ENCODE results near the gene RNF220. TPM values are rescaled to one million over a fixed set of nuclear protein-coding genes. Genes with fewer than 3 reads are reported as not detected.

The RNF220 gene
- total RNA-seq, 1 donor from 2014 or later = 74.0 TPM

DNA sequence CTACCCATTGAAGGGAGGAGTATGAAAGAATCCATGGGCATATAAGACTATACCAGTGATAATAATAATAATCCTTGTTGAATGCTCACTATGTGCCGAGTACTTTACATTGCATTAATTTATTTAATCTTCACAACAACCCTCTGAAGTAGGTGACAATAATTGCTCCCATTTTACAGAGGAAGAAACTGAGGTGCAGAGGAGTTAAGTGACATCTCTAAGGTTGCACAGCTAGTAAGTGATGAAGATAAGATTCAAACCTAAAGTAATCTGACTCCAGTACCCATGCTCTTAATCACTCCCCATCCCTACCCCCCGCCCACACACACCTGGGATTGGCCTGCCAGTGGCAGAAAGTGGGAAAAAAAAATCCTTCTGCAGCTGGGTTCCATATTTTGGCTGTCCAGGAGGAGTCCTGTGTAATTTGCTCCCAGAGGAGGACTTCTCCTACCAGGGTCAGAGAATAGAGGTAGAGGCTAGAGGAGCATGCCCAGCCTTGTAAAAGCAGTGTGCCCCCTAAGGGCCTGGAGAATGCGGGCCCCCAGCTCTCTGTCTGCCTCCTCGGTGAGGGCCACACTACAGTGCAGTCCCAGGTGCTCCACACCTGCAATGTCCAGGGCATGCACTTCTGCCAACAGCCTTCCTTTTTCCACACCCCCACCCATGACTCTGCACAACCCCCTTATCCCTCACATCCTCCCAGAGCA, 211.4 kb downstream of the RNF220 start:
- no peak for DNase-seq

DNA sequence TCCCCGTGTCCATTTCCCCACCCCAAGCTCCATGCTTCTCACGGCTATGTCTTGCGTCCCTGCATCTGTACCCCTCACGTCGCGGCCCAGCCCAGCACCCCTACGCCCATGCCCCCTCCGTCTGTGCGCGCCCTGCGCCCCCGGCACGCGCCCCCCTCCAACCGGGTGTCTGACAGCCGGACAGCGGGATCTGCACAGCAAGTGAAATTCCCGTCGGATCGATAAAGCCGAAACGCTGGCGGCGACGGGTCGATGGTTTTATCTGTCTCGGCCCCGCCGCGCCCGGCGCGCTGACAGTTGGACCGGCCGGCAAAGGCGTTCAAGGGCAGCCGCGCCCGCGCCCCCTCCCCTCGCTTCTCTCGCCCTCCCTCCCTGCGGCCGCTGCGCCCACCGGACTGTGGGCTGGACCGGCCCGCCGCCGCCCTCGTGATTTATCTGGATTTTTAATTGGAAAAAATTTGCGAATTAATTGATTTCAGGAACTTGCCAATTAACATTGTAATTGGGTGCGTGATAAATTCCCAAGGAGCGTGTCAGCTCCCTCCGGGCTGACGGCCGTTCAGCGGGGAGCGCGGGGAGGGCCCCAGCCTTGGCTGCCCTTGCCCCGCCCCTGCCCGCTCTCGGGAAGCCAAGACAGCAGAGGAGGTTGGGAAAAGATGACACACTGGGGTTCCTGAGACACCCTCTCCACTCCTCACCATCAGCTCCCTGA, 212.1 kb downstream of the RNF220 start:
- no peak for DNase-seq

DNA sequence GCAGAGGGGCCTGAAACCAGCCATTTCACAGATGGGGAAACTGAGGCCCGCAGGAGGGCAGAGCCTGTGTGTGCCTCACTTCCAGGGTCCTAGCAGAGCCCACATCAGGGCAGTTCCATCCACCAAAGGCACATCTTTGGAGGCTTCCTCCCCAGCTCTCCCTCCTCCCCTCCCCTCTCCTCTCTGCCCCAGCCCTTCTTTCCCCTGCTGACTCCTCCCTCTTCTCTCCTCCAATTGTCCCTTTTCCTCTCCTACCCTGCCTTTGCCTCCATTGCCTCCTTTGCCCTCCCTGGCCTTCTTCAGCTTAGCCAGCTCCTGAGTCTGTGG, 212.6 kb downstream of the RNF220 start:
- no peak for DNase-seq

DNA sequence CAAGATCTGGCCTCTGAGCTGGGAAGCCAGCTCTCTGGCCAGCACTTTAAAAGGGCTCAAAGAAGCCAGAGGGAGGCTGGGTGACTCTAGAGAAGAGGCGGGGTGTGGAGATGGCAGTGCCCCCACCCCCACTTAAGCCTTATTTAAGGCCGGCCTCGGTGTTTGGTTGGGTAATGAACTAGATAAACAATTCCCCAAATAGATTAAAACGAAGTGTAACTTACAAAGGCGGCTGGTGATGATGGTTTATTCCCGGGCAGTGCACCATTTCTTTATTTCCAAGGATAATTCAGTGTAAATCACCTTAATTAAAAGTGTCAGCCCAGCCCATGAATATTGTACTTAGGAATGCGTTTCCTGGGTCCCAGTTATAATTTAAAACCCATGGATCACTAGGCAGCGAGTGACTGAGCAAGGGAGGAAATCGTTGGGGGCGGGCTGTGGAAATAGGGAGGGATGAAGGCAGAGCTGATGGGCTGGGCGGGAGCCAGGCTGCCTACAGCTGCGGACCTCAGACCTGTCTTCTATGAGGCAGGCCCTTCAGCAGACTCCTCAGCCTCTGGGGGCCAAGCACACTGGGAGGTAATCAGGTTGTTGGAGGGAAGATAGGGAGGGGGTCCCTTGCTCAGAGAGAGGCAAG, 214.3 kb downstream of the RNF220 start:
- DNase-seq = no peak

DNA sequence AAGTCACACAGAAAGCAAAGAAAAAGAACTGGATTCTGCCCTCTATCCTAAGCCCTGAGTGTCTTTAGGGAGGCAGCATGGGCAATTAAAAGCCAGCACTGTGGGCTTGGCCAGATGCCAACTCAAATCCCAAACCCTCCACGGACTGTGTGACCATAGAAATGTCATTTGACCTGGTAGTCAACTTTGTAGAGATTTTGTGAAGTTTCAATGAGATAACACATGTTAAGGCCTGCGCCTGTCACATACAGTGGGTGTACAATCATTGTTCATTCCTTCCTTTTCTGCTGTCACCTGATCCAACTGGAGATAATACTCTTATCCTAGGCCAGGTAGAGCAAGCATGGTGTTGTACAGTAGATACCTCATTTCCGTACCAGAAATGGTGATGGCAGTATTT, 215.0 kb downstream of the RNF220 start:
- no peak for DNase-seq

DNA sequence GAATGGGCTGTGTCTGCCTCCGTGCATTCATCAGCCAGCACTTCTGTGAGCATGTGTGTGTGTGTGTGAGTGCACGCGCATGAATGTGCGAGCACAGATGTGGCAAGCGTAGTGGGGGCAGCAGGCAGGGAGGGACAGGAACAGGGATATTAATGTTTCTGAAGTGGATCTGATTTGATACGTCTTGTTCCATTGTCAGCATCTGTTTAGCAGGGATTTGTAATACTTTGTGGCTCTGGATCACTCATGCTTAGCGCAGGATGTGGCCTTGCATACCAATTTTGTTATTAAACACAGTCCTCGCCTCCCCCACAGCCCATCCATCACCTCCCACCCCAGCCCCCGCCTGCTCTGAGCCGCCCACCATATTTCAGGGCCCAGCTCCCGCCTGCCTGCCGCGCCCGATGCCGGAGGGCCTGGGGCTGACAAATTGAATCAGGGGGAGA, 216.8 kb downstream of the RNF220 start:
- DNase-seq = no peak

DNA sequence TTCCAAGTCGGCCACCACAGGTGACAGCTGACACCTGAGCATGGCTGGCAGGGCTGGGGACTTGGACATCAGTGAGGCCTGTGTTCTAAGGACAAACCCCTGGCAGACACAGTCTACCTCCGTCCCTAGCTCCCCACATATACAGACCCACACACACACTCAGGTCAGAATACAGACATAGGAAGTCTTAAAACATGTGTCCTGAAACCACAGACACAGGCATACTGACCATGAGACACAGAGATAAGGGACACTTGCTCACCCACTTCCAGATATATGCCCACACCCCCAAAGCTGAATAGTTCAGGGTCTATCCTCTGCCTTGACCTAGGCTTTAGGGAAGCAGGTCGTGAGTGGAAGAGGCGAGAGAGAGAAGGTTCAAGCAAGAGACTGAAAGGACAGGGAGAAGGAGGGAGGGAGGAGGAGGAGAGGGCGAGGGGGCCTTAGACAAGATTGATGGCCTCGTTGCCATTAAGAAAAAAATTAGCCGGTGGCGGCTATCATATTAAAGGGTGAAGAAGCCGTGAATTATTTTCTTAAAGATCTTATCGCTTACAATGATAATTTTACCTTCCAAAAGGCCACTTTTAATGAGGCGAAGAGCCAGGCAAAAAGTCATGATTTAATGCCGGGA, 219.3 kb downstream of the RNF220 start:
- no peak for DNase-seq

DNA sequence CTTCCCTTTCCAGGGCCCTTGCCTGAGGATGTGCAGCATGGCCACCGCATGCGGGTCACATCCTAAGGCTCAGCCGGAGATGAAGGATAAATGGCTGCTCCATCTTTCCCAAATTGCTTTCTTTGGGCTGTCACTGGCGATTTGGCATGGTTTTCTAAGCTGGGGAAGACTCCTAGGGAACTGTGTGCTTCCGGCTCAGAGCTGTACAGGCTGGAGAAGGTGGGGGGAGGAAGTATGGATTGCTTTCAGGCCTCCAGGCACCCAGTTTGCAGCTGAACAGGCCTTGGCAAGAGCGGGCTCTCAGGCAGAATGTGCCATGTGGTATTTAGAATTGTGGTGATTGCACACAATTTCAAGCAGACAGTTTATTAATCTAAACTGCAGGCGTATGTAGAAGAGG, 220.3 kb downstream of the RNF220 start:
- DNase-seq = no peak

DNA sequence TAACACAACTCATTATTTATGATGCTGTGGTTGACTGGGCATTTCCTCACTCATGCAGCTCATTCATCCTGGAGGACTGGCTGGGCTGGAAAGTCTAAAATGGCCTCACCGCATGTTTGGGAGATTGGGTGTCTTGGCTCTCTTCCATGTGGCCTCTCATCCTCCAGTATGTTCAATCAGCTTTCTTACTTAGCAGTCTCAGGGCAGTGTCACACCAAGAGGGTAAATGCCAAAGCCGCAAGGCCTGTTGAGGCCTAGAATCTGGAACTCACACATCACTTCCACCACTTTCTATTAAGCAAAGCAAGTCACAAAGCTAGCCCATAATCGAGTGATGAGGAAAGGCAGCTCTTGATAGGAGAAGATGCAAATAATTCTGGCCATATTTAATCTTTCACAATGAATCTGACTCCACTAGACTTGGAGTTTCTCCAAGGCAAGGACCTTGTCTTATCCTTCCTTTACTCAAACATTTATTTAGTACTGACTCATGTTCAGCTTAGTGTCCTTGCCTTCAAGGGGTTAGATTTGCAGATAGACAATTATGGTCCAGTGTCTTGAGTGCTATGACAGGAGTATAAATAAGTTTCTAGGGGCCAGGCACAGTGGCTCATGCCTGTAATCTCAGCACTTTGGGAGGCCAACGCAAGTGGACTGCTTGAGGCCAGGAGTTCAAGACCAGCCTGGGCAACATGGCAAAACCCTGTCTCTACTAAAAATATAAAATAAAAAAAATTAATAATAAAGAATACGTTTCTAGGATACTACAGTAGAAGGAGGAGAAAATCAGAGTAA, 224.1 kb downstream of the RNF220 start:
- DNase-seq = no peak

DNA sequence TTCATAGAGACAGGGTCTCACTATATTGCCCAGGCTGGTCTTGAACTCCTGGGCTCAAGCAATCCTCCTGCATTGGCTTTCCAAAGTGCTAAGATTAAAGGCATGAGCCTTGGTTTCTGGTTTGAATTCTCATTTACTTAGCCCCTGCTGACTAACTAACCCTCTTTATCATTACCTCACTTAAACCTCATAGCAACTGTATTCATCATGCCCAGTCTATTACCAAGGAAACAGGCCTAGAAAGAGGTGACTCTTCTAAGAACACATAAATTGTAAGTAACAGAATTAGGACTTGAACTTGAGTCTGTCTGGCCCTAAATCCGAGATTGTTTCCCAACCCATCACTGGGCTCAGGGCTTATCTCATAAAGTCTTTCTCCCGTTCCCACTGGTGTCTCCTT, 225.1 kb downstream of the RNF220 start:
- no peak for DNase-seq

DNA sequence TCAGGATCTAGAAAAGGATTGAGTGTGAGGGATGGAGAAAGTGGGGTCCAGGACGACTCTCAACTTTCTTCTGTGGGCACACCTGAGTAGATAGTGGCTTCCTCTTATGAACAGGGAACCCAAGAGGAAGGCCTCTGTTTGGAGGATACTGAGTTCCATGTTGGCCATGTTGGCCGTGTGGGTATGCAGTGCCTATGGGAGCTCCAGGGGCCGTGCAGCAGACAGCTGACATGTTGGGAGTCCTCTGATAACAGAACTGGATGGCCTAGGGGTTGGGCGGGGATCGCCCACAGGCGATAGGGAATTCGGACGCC, 226.2 kb downstream of the RNF220 start:
- DNase-seq = no peak

DNA sequence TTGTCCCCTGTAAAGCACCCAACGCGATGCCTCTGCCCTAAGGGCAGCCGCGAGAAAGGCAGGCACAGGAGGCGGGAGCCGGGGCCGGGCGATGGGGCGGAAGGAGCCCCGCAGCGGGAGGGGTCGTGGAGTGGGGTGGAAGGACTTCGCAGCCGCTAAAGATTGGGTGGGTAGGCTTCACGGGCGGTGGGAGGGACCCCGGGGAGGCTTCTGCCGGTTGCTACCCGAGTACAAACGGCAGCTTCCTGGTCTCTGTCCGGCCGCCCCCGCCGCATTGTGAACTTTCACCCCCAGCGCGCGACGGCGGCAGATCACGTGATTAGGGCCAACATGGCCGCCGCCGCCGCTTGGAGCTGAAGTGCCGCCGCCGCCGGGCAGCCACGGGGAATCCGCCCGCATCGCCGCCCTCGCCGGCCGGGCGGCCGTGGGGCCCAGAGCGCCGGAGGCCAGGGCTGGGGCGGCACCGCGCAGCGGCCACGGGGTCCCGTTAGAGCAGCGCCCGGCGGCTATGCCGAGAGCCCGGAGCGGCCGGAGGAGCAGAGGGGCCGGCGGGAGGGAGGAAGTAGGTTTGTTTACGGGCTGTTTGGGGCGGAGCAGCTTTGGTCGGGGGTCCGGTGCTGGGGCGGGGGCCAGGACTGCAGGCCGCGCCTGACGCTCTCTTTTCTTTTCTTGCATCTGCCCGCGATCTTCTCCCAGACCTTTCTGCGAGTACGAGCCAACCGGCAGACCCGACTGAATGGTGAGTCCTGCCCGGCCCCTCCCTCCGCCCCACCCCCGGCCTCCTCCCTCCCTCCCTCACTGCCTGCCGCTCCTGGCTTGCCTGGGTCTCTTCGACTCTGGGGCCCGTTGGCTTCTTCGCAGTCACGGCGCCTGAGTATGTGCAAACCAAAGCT, 226.8 kb downstream of the RNF220 start:
- DNase-seq = peak; percentile 89

DNA sequence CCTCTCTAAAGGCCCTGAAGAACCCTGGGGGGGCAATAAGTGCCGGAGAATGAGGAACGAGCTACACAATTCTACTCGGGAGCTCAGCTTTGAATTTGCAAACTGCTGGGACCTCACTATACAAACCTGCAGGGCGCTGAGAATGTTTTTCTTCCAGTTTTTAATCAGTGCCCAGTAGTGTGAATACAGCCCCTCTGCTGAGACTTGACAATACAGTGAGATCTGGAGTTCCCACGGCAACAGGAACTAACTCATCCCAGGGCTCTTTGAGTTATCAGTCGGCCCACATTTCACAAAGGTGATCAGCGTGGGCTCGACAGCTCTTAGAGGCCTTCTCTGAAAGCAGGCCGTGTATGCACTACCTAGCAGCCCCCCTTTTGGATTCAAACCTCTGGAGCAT, 227.5 kb downstream of the RNF220 start:
- peak; percentile 51 for DNase-seq

DNA sequence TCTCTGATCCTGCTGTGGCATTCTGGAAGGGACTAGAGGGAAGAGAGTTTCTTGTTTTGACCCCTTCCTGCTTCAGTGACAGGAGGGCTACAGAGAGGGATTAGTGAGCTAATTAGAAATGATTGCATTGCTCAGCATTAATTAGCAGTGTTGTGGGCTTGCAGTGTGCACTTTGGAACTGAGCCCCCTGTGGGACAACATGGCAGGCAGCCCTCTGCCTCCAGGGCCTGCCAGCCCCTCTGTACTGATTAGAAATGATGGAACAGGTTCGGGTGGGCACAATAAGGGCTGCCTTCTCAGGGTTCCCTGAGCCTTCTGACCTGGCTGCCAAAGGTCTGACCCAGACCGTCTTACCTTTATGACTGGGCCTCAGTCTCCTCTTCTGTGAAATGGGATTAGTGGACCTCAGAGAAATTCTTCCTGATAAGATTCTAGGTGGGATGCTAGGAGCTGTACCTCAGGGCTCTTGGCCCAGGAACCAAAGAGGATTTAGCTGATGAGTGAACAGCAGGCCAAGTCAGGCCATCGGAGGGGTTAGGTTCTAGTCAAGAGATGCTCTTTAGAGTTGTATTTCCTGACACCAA, 229.6 kb downstream of the RNF220 start:
- no peak for DNase-seq

DNA sequence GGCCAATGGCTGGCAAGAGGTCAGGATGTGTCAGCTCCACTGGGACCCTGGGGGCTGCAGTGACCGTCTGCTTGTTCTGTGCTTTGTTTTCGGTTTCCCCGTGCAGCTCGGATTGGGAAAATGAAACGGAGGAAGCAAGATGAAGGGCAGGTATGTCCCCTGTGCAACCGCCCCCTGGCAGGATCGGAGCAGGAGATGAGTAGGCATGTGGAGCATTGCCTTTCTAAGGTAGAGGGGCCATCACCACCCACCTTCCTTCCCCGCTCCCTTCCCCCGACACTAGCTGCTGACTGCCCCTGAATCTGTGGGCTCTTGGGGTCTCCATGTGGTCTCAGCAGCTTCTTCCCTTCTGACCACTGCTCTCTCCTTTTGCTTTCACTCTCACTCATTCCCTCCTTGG, 230.4 kb downstream of the RNF220 start:
- no peak for DNase-seq

DNA sequence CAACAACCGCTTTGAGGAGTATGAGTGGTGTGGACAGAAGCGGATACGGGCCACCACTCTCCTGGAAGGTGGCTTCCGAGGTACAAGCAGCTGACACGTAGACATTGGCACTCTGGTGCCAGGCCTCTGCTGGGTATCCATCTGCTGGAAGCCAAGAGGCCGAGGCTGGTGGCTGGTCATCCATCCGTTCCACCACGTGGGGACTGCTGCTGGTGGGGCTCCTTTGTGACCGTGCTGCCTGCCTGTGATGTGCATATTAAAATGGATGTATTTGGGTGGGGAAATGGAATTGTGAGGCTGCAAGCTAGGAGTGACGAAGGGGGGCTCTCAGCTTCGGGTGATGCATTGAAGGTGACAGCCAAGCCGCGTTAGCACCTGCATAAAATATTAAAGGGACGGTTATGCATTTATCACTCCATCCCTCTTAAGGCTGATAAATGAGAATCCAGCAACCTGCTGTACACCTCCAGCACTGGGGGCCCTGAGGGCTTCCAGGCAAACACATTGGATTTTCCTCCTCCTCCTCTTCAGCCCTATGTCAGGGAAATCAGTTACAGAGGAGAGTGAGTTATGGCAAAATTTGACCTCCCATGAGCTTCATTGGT, 231.1 kb downstream of the RNF220 start:
- DNase-seq = no peak

DNA sequence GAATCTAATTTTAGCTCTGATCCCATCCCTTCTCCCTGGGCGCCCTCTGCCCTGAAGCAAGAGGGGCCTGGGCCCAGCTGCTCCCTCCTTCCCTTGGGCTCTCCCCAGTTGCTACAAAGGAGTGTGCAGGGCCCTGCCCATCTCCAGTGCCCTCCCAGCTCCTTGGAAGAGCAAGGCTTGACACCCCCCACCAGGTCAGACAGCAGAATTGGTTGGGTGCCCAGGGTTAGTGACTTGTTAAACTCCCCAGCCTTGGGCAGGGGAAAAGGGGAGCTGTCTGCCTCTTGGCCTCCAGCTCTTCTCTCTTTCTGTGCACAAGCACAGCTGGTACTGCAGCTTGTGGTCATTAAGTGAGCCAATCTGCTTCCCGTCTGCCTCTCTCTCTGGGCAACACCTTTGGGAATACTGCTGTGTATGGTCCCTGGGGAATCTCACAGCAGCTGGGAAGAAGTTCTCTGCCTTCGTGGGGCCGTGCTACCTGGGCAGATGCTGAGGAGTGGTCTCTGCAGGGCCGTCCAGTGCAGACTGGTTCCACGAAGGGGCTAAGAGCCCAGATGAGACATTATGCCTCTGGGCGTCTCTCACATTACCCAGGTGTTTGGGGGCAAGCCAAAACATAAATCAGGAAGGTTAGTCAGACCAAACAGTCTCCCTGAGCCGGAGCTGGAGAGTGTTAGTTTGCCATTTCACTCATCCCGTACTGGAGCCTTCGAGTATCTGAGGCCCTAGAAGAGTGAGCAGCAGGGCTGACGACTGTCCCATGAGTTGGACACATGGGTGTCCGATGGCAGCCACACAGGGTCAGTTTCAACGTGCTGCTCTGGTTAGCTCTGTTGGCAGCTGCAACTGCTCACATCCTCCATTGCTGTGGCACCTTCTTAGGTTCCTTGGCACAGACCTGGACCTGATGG, 231.9 kb downstream of the RNF220 start:
- no peak for DNase-seq

DNA sequence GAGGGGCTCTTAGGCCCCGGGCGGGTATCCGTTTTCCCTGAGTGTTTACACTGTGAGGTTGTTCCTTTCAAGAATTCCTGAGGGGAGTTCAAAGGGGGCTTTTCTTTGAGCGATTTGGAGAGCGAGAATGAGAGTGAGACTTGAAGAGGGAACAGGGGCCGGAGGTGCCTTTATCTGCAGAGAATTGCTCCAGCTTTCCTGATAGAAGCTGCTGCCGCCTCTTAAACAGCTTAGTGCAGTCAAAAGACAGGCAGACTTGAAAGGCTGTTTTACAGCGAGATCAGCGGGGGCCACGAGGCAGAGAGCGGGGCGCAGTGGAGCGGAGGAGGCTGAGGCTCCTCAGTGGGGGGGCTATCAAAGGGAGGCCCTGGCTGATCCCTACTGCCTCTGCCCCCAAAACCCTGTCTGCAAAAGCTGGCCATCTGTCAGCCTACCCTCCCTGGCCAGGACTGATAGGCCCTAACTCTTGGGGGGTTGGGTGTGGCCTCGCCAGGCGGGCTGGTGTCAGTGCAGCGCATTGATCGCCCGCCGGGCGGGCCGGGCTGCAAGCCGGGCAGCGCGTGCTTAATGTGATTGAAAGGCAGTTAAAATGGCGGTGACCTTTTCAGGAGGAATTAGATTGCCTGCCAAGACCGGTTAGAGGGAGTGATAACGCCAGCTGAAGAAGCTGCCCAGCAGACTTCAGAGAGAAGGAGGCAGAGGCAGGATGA, 232.8 kb downstream of the RNF220 start:
- no peak for DNase-seq

DNA sequence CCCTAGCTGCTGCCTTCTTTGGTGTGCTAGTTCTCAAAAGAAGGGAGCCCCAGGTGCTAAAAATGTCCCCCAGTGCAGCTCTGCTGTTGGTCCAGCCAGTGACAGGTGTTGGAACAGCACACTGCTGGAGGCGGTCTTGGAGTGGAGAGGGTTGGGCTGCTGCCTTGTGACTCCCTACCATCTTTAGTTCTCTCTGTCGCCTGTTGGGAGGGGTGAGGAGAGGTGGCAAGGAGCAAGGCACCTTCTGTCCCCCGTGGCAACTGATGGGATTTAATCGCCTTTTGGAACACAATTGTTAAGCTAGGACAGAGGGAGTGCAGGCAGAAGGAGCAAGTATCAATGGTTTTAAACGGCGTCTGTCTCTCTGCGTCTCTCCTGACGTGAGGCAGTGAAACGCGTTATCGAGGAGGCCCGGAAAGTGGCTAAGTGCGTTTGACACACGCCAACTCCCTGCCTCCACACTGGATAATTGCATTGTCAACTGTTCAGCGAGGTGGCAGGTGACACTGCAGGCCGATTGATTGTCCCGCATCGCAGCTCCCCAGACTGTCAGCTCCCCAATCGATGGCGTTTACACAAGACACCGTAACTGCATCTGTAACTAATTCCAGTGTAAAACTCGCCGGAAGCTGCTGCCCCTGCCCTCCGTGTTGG, 235.3 kb downstream of the RNF220 start:
- DNase-seq = no peak
